IPS-NIHi7 (cell line): Measurements from ENCODE around the gene AHI1.

ENCODE experiments used
- DNase-seq: peaks from one replicate; pipeline ENCODE4 v3.0.0; 2012; ENCODE audit warnings: mixed read lengths; ENCODE audit errors: extremely low spot score

AHI1 gene

GRCh38 chr6:135328136-135328535, 169.4 kb downstream of the AHI1 start:
- no peak for DNase-seq

GRCh38 chr6:135325624-135326424, 171.7 kb downstream of the AHI1 start:
- DNase-seq = no peak

GRCh38 chr6:135324531-135324930, 173.0 kb downstream of the AHI1 start:
- no peak for DNase-seq

- DNase-seq = no peak
Observed at GRCh38 chr6:135323979-135324378, 173.6 kb downstream of the AHI1 start.

GRCh38 chr6:135323202-135323668, 174.3 kb downstream of the AHI1 start:
- peak; percentile 17 for DNase-seq

- no peak for DNase-seq
Observed at GRCh38 chr6:135322427-135323201, 174.9 kb downstream of the AHI1 start.

- DNase-seq = no peak
Observed at GRCh38 chr6:135320721-135321621, 176.6 kb downstream of the AHI1 start.

GRCh38 chr6:135319819-135320218, 177.7 kb downstream of the AHI1 start:
- no peak for DNase-seq

GRCh38 chr6:135318738-135319469, 178.6 kb downstream of the AHI1 start:
- no peak for DNase-seq

- peak; percentile 20 for DNase-seq
Observed at GRCh38 chr6:135314543-135314942, 183.0 kb downstream of the AHI1 start.

GRCh38 chr6:135311446-135312200, 185.9 kb downstream of the AHI1 start:
- DNase-seq = no peak

- DNase-seq = no peak
Observed at GRCh38 chr6:135310291-135310690, 187.2 kb downstream of the AHI1 start.

- no peak for DNase-seq
Observed at GRCh38 chr6:135306740-135307420, 190.7 kb downstream of the AHI1 start.

- no peak for DNase-seq
Observed at GRCh38 chr6:135306166-135306565, 191.4 kb downstream of the AHI1 start.

- no peak for DNase-seq
Observed at GRCh38 chr6:135305684-135306083, 191.9 kb downstream of the AHI1 start.

GRCh38 chr6:135304883-135305282, 192.7 kb downstream of the AHI1 start:
- DNase-seq = no peak

GRCh38 chr6:135301304-135301703, 196.2 kb downstream of the AHI1 start:
- DNase-seq = no peak

GRCh38 chr6:135300576-135300975, 197.0 kb downstream of the AHI1 start:
- DNase-seq = no peak

- DNase-seq = no peak
Observed at GRCh38 chr6:135299256-135299655, 198.3 kb downstream of the AHI1 start.

GRCh38 chr6:135298455-135298854, 199.1 kb downstream of the AHI1 start:
- no peak for DNase-seq
